Neural progenitor cell (in vitro differentiated cells): Measurements from ENCODE around the gene METTL8. TPM values are rescaled to one million over a fixed set of nuclear protein-coding genes. Genes with fewer than 3 reads are reported as not detected.

ENCODE experiments used
- DNase-seq: peaks from one replicate; pipeline ENCODE4 v3.0.0-alpha.2; 2016; ENCODE audit warnings: low spot score
- H2AFZ ChIP-seq: fragments of 200-600 bp; sonication (generic); replicated peaks from 2 replicates; pipeline ENCODE4 v1.6.1; 2016; ENCODE audit warnings: antibody characterized with exemption
- H3F3A ChIP-seq: fragments of 200-600 bp; sonication (generic); 2 replicates; pipeline ENCODE4 v1.6.1; 2016; ENCODE audit warnings: antibody characterized with exemption, low read depth
- H3K27ac ChIP-seq: fragments of 200-600 bp; sonication (generic); 2 replicates; pipeline ENCODE4 v1.5.1; 2016; ENCODE audit warnings: mild to moderate bottlenecking
- H3K27me3 ChIP-seq: fragments of 200-600 bp; sonication (generic); 2 replicates; pipeline ENCODE4 v1.6.1; 2016; ENCODE audit warnings: mild to moderate bottlenecking, moderate library complexity
- H3K36me3 ChIP-seq: fragments of 200-600 bp; sonication (generic); 2 replicates; pipeline ENCODE4 v1.5.1; 2016
- H3K4me1 ChIP-seq: fragments of 200-600 bp; sonication (generic); 2 replicates; pipeline ENCODE4 v1.6.1; 2016; ENCODE audit warnings: mixed run types
- H3K4me2 ChIP-seq: fragments of 200-600 bp; sonication (generic); 2 replicates; pipeline ENCODE4 v1.6.1; 2016
- H3K4me3 ChIP-seq: fragments of 200-600 bp; sonication (generic); 2 replicates; pipeline ENCODE4 v1.5.1; 2016
- H3K79me2 ChIP-seq: fragments of 200-600 bp; sonication (generic); 2 replicates; pipeline ENCODE4 v1.6.1; 2016; ENCODE audit warnings: low read depth
- H3K9ac ChIP-seq: fragments of 200-600 bp; sonication (generic); 2 replicates; pipeline ENCODE4 v1.6.1; 2016
- H3K9me3 ChIP-seq: fragments of 200-600 bp; sonication (generic); 2 replicates; pipeline ENCODE4 v1.5.1; 2016; ENCODE audit warnings: low read depth
- H4K20me1 ChIP-seq: fragments of 200-600 bp; sonication (generic); 2 replicates; pipeline ENCODE4 v1.6.1; 2016; ENCODE audit warnings: low read depth
- H3K27ac Mint-ChIP-seq: 3 replicates; pipeline ENCODE4 v1.8.0; 2021; ENCODE audit warnings: mixed read lengths
- H3K27me3 Mint-ChIP-seq: 2 replicates; pipeline ENCODE4 v1.8.0; 2022; ENCODE audit warnings: low read depth, mild to moderate bottlenecking, inconsistent platforms, moderate library complexity, mixed read lengths; ENCODE audit not compliant: insufficient read depth
- H3K36me3 Mint-ChIP-seq: 3 replicates; pipeline ENCODE4 v1.8.0; 2021; ENCODE audit warnings: mixed read lengths
- H3K4me1 Mint-ChIP-seq: 3 replicates; pipeline ENCODE4 v1.8.0; 2021; ENCODE audit warnings: mixed read lengths
- H3K4me3 Mint-ChIP-seq: 3 replicates; pipeline ENCODE4 v1.8.0; 2021; ENCODE audit warnings: mild to moderate bottlenecking, moderate library complexity, mixed read lengths
- H3K9me3 Mint-ChIP-seq: 3 replicates; pipeline ENCODE4 v1.8.0; 2020; ENCODE audit warnings: mixed read lengths
- CTCF ChIP-seq: fragments of 200-600 bp; sonication (generic); IDR thresholded peaks from 2 replicates; pipeline ENCODE4 v1.5.1; 2017; ENCODE audit warnings: antibody characterized with exemption, mild to moderate bottlenecking
- EZH2 ChIP-seq: fragments of 200-600 bp; sonication (generic); IDR thresholded peaks from 2 replicates; pipeline ENCODE4 v1.6.1; 2017; ENCODE audit warnings: antibody characterized with exemption, mild to moderate bottlenecking, moderate library complexity
- EZH2phosphoT487 ChIP-seq: fragments of 200-600 bp; sonication (generic); IDR thresholded peaks from 2 replicates; pipeline ENCODE4 v1.6.1; 2017; ENCODE audit warnings: antibody characterized with exemption
- total RNA-seq: library from RNA; depleted of rRNA; stranded (reverse); fragments of >200 nt; gene quantifications from 2 replicates; pipeline ENCODE4 v1.2.3, GENCODE V29; 2015; ENCODE audit warnings: low replicate concordance

The METTL8 gene
- total RNA-seq, 1 donor from 2014 or later: 29.2 TPM

- H3K4me3 Mint-ChIP-seq: no peak overlapping the region
- H2AFZ ChIP-seq: no peak overlapping the region
- H3K9me3 Mint-ChIP-seq: peaks cover 6% of the 10 kb centered on the region
- TF ChIP-seq CTCF (no peak), EZH2phosphoT487 (no peak), EZH2 (no peak)
- peaks cover 5% of the 10 kb centered on the region for H3K36me3 ChIP-seq
- H3K27ac Mint-ChIP-seq: no peak overlapping the region
- no peak overlapping the region for H3K27ac ChIP-seq
- H3K4me1 ChIP-seq: peaks cover 18% of the 10 kb centered on the region
- H3K4me1 Mint-ChIP-seq: peaks cover 12% of the 10 kb centered on the region
- H3K27me3 Mint-ChIP-seq: no peaks in the 10 kb centered on the region
- no peaks in the 10 kb centered on the region for H3K27me3 ChIP-seq
- no peak for DNase-seq
- peaks cover 37% of the 10 kb centered on the region for H3K79me2 ChIP-seq
- H3K9ac ChIP-seq: no peak overlapping the region
- H3K36me3 Mint-ChIP-seq: peaks cover 7% of the 10 kb centered on the region
- H3K9me3 ChIP-seq: peaks cover 9% of the 10 kb centered on the region
- no peaks in the 10 kb centered on the region for H4K20me1 ChIP-seq
- H3F3A ChIP-seq: peaks cover 14% of the 10 kb centered on the region
- no peak overlapping the region for H3K4me2 ChIP-seq
- no peak overlapping the region for H3K4me3 ChIP-seq
Observed at GRCh38 chr2:171405546-171405945, 28.2 kb downstream of the METTL8 start.

- no peaks in the 10 kb centered on the region for H3K27me3 ChIP-seq
- peaks cover 10% of the 10 kb centered on the region for H3K4me1 ChIP-seq
- H3K79me2 ChIP-seq: peaks cover 40% of the 10 kb centered on the region
- H3K27ac Mint-ChIP-seq: no peak overlapping the region
- H3K4me2 ChIP-seq: no peak overlapping the region
- peaks cover 6% of the 10 kb centered on the region for H3K9me3 Mint-ChIP-seq
- H3K27ac ChIP-seq: no peak overlapping the region
- H3K4me3 ChIP-seq: no peak overlapping the region
- no peak overlapping the region for H2AFZ ChIP-seq
- H3K27me3 Mint-ChIP-seq: no peaks in the 10 kb centered on the region
- H3K9me3 ChIP-seq: peaks cover 9% of the 10 kb centered on the region
- peaks cover 11% of the 10 kb centered on the region for H3F3A ChIP-seq
- no peak for DNase-seq
- H3K4me1 Mint-ChIP-seq: peaks cover 5% of the 10 kb centered on the region
- no peak overlapping the region for H3K9ac ChIP-seq
- no peak for TF ChIP-seq EZH2phosphoT487
- TF ChIP-seq EZH2: no peak
- TF ChIP-seq CTCF: no peak
- no peaks in the 10 kb centered on the region for H4K20me1 ChIP-seq
- H3K4me3 Mint-ChIP-seq: no peak overlapping the region
- peaks cover 5% of the 10 kb centered on the region for H3K36me3 ChIP-seq
- H3K36me3 Mint-ChIP-seq: peaks cover 7% of the 10 kb centered on the region
Observed at GRCh38 chr2:171404719-171405118, 29.1 kb downstream of the METTL8 start.

GRCh38 chr2:171404261-171404660 lies 29.5 kb downstream of the METTL8 start:
- Histone ChIP-seq H3K4me2 (no peak overlapping the region), H3K4me3 (no peak overlapping the region), H3K27me3 (no peaks in the 10 kb centered on the region), H3K9ac (no peak overlapping the region), H3K9me3 (peaks cover 9% of the 10 kb centered on the region), H2AFZ (no peak overlapping the region), H3K36me3 (peaks cover 5% of the 10 kb centered on the region), H4K20me1 (no peaks in the 10 kb centered on the region), H3K4me1 (peaks cover 5% of the 10 kb centered on the region), H3K27ac (no peak overlapping the region), H3F3A (peaks cover 6% of the 10 kb centered on the region), H3K79me2 (peaks cover 40% of the 10 kb centered on the region)
- TF ChIP-seq CTCF: no peak
- TF ChIP-seq EZH2: no peak
- TF ChIP-seq EZH2phosphoT487: no peak
- peaks cover under 1% of the 10 kb centered on the region for H3K4me1 Mint-ChIP-seq
- H3K36me3 Mint-ChIP-seq: peaks cover 7% of the 10 kb centered on the region
- DNase-seq: no peak
- no peak overlapping the region for H3K4me3 Mint-ChIP-seq
- no peaks in the 10 kb centered on the region for H3K27me3 Mint-ChIP-seq
- H3K9me3 Mint-ChIP-seq: peaks cover 6% of the 10 kb centered on the region
- H3K27ac Mint-ChIP-seq: no peak overlapping the region
